NCI-H82 treated with DMSO at 0.1 percent for 48 hours (cell line): Measurements from ENCODE around the gene FLNB.

Experiments used
- DNase-seq: peaks from one replicate; lab custom pipeline; 2025; ENCODE audit not compliant: unreplicated experiment; lab: John Stamatoyannopoulos, UW

The FLNB gene

GRCh38 chr3:58008141-58009025, at the start of gene FLNB:
FLNB (plus strand) TSS chr3:58008422; CDS start chr3:58008565, 143 bp downstream.
- no peak for DNase-seq

- DNase-seq = no peak
Measured at GRCh38 chr3:57958642-57959422, 49.4 kb upstream of the FLNB start.

DNA sequence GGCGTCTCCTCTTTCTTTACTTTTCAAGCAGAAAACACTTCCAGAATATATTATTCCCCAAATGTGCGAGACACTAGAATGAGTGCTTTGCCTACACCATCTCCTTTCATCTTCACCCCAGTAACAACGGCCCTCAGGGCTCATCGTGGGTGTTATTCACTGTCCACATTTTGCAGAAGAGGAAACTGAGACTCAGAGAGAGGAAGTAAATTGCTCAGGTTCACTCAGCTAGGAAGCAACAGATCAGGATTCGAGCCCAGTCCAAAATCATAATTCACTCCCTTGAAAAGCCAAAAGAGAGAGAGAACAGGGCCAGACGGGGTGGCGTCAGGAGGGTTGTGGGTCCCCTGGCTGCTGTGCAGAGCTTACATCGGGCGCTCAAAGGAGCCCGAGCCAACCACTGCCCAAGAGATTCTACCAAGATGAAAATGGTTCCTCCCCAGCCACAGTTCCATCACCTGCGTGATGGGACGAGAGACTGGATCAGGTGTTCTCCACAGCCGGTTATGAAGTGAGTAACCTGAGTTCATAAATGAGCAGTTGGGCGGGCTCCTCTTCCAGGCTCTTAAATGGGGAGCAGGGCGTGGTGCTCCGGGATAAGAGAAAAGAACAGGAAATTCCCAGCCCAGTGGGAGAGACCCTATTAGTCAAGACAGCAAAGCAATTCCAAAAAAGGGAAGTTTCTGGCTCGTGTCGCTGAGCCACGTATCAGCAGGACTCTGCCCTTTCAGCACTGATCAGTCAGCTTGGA, 48.6 kb upstream of the FLNB start:
- no peak for DNase-seq

DNA sequence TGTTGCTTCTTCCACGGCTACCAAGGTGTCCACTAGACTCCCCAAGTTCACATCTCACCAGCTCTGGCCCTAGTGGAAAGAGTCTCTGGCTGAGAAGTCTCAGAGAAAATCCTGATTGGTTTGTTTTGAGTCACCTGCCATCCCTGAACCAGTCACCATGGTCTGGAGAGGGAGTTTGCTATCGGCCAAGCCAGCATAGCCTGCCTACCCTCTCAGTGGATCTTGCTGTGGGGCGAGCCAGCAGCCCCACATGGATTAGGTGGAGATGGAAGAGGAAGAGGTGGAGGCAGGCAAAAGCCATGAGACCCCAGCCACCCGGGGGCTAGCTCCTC, 48.1 kb upstream of the FLNB start:
- no peak for DNase-seq

DNA sequence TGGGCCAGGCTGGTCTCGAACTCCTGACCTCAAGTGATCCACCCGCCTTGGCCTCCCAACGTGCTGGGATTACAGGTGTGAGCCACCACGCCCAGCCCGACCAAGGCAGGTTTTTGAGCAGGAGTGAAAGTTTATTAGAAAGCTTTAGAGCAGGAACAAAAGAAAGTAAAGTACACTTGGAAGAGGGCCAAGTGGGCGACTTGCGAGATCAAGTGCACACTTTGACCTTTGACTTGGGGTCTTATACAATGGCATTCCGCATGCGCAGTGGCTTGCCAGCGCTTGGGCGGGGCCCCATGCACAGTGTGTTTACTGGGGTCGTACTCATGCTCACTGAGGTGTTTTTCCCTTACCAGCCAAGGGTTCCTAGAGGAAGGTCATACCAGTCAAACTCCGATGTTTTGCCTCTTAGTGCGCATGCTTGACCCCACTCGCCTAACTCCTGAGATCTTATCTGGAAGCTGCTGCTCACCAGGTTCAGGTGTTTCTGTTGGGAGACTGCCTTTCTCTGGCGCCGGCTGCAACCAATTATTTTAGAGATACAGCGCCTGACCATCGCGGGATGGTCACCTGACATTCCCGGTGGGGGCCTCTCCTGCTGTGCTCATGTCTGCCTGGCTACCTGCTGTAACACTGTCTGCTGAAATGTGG, 46.9 kb upstream of the FLNB start:
- DNase-seq = no peak

DNA sequence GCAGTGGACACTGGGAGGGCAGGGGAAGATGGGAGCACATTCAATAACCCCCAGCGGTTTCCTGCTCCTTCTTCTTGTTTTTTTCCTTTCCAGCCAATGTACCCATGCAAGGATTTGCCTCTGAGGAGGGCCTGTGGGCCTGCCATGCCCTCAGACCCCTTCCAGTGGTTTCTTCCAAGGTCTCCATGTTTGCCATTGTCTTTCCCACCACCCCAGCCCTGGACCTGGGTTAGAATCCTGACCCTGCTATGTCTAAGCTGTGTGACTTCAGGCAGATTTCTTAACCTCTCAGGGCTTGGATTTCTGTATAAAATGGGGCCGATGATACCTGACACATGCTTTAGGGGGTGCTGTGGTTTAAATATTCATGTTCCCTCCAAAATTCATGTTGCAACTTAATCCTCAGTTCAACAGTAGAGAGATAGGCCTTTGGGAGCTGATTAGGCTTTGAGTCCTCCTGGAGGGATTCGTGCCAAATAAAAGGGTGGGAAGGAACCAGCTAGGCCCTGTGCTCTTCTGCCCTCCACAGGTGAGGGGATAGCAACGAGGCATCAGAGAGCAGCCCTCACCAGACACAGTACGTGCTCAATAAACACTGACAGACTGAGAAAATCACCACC, 46.3 kb upstream of the FLNB start:
- no peak for DNase-seq

DNA sequence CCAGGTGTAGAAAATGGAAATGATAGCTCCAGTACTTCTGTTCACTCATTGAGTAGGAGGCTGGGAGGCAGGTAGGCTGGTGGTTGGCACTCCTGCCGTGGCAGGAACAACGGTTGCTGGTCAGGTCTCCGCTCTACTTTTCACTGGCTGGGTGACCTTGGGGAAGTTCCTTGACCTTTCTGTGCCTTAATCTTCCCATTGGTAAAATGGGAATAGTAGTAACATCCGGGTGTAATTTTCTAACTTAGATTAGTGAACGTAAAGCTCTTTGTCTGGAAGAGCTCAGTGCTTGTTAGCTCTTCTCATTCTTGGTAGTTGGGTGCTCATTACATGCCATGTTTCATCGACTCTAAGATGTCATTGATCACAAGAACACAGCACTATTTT, 45.8 kb upstream of the FLNB start:
- no peak for DNase-seq

DNA sequence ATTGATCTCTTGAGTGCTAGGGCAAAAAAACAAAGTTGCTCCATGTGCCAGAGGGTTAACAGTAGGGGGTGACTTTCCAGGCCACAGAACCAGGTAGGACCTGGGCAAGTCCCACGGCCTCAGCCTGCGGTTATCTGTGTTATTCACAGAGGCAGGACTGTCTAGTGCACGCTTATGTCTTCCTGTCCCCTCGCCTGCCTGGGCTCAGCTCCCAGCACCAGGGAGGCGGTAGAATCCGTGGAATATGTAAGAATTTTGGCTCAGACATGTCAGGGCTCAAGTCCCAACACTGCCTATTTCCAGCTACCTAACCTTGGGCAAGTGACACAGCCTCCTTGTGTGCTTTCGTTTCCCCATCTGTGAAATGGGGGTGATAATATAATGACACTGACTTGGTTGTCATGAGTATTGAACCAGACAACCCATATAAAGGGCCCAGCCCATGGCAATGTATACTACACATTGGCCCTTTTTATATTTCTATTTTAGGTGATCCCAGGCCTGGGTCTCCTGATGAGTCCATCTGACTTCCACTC, 44.3 kb upstream of the FLNB start:
- no peak for DNase-seq

DNA sequence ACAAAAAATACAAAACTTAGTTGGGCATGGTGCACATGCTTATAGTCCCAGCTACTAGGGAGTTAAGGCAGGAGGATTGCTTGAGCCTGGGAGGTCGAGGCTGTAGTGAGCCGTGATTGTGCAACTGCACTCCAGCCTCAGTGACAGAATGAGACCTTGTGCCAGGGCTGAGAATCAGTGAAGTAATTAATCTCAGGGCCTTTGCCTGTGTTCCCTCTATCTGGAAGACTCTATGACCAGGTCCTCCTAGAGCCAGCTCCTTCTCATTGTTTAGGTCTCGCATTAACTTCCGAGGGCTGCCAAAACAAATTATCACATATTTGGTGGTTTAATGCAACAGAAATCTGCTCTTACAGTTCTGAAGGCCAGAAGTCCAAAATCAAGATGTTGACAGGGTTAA, 41.4 kb upstream of the FLNB start:
- no peak for DNase-seq

- DNase-seq = no peak
Measured at GRCh38 chr3:57967590-57967989, 40.6 kb upstream of the FLNB start.

- DNase-seq = no peak
Measured at GRCh38 chr3:57968501-57968900, 39.7 kb upstream of the FLNB start.

DNA sequence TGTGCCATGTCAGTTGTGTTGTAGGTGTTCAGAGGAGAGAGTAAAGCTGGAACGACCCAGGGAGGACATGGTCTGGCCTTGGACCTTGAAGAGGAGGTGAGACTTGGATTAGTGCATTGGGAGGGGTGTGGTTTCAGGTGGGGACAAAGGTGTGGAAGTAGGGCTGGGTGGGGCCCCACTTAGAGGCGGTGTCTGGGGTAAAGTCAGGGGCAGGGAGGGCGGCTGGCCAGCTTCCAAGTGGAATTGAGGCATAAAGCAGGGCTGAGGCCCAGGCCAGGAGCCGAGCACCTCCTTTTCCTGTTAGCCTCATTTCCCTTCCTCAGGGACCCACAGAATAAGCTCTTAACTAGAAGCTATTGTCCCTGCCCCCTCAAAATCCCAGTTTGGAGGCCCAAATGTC, 36.2 kb upstream of the FLNB start:
- DNase-seq = no peak

GRCh38 chr3:57972531-57973111, 35.6 kb upstream of the FLNB start:
- no peak for DNase-seq

DNA sequence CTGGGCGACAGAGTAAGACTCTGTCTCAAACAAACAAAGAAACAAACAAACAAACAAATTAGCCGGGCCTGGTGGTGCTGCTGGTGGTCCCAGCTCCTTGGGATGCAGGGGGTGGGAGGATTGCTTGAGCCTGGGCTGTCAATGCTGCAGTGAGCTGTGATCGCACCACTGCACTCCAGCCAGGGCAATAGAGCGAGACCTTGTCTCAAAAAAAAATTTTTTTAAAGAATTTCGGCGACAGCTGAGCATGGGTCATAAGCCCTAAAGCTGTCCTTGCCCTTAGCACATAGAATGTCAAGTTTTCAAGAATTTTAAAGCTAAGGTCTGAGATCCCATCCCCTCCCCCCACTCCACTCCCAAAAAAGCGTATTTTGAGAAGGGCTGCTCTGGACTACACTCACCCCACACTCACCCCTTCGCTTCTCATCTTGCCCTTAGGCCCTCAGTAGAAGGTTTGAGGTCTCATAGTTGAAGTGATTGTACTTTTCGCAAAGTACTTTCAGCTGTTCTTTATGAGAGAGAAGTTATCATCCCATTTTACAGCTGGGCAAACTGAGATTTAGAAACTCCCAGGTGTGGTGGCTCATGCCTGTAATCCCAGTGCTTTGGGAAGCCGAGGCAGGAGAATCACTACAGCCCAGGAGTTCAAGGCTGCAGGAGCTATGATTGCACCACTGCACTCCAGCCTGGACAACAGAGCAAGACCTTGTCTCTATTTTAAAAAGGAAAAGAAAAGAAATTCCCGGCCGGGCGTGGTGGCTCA, 34.3 kb upstream of the FLNB start:
- DNase-seq = no peak

DNA sequence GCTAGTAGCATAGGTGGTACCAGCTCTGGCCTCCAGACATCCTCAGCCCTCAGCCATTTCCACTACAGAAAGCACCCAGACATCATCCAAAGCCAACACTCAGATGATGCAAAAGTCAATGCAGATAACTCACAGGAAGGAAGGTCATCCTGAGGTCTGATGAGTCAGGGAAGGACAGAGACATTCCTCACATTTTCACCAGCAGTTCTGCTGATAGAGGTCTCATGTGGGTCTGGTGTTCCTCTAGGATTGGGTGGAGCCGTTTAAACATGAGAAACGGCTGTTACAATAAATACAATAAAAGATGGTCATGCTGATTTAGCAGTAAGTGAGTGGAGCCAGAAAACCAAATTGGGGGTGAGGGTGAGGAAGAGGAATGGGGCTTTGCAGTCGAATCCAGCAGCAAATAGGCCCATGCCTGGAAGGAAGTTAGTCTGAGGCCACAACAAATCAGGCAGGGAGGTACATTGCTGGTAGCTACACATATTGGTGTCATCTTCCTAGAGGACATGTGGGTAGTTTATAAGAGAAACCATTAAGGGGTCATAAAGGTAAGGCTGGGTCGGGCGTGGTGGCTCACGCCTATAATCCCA, 33.3 kb upstream of the FLNB start:
- DNase-seq = no peak

DNA sequence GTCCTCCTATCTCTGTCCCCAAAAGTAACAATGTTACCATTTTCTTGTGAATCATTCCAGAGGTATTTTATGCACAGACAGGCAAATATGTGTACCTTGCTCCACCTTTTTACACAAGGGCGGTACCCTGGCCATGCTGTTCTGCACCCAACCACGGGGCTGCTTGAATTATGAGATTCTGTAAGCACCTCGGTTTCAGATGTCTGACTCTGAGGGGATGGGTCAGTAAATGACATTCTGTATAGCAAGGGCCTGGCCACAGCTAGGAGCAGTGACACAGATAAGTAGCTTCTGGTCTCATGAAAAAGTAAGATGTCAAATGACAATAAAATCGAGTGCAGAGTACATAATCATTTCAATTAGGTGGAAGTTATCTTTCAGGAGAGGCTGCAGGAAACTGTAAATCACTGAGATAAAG, 30.4 kb upstream of the FLNB start:
- no peak for DNase-seq

- DNase-seq = no peak
Measured at GRCh38 chr3:57978316-57978715, 29.9 kb upstream of the FLNB start.

GRCh38 chr3:57980416-57980815, 27.8 kb upstream of the FLNB start:
- no peak for DNase-seq

GRCh38 chr3:57981483-57982087, 26.6 kb upstream of the FLNB start:
- no peak for DNase-seq
